Stimulated activated effector memory CD8-positive, alpha-beta T cell treated with anti-CD3 and anti-CD28 coated beads, Interleukin-12 subunit alpha, Interleukin-12 subunit beta, amount 100 ng/mL, for 72 hours (primary cell): ENCODE data around the gene PDLIM7.
A peak's percentile ranks its signal among the peaks of the same experiment; 100 is the strongest.

Experiments used
- ATAC-seq: fragments of 150-1000 bp; cut with Tn5 transposase; 2 replicates; pipeline ENCODE4 v1.10.0; 2021
- DNase-seq, 2 donors: peaks; one replicate each; pipeline ENCODE4 v3.0.0; 2021 to 2022; ENCODE audit warnings: low spot score in 2 of 2
- H3K27ac Mint-ChIP-seq: one replicate; pipeline ENCODE4 v1.8.0; 2022; ENCODE audit warnings: mild to moderate bottlenecking, mixed read lengths
- H3K36me3 Mint-ChIP-seq: one replicate; pipeline ENCODE4 v1.8.0; 2022; ENCODE audit warnings: mild to moderate bottlenecking, mixed read lengths
- H3K4me1 Mint-ChIP-seq: one replicate; pipeline ENCODE4 v1.8.0; 2022; ENCODE audit warnings: mixed read lengths
- H3K4me3 Mint-ChIP-seq: one replicate; pipeline ENCODE4 v1.8.0; 2022; ENCODE audit warnings: mild to moderate bottlenecking, mixed read lengths
- H3K9me3 Mint-ChIP-seq: one replicate; pipeline ENCODE4 v1.8.0; 2022; ENCODE audit warnings: mixed read lengths

PDLIM7 gene

GRCh38 chr5:177478711-177479646 is 18.4 kb downstream of the PDLIM7 start:
- DNase-seq = peak in 1 of 2 donors; percentile 66
- peak overlapping the region; percentile 42 for H3K4me3 Mint-ChIP-seq
- peaks cover 49% of the 10 kb centered on the region for H3K4me1 Mint-ChIP-seq

GRCh38 chr5:177477701-177478477 is 19.5 kb downstream of the PDLIM7 start:
- no peak overlapping the region for H3K4me3 Mint-ChIP-seq
- H3K36me3 Mint-ChIP-seq = peaks cover 23% of the 10 kb centered on the region
- H3K9me3 Mint-ChIP-seq = no peaks in the 10 kb centered on the region
- ATAC-seq (no peak), DNase-seq (no peak)
- peak overlapping the region; percentile 98 for H3K27ac Mint-ChIP-seq
- H3K4me1 Mint-ChIP-seq = peaks cover 53% of the 10 kb centered on the region

More at GRCh38 chr5:177478711-177479646, 18.4 kb downstream of the PDLIM7 start:
- peak; percentile 75 for ATAC-seq
- Mint-ChIP-seq H3K9me3 (no peaks in the 10 kb centered on the region), H3K36me3 (peaks cover 27% of the 10 kb centered on the region), H3K27ac (peak overlapping the region; percentile 98)

DNA sequence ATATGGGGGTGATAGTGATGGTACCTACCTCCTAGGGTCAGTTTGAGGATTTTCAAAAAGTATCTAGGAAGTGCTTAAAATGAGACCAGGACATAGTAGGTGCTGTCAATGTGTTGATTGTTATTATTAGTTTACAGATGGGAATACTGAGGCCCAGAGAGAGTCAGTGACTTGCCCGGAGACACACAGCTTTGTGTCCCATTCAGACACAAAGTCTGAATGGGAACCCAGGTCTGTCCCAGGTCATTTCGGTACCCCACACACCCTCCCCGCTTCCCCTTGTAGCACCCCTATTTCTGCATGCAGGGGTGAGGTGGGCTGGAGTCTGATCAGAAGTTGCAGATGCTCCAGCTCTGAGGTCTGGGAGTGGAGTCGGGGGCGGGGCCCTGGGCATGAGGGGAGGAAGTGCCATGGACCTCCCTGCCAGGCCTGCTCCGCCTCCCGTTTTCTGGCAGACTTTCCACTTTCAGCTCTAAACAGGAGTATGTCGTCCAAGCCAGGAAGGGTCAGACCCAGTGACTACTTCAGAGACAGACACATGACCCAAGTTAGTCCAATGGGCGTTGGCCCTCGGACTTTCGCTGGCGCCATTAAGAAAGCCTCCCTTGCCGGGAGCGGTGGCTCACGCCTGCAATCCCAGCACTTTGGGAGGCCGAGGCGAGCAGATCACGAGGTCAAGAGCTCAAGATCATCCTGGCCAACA is 20.7 kb downstream of the PDLIM7 start:
- H3K9me3 Mint-ChIP-seq = no peaks in the 10 kb centered on the region

DNA sequence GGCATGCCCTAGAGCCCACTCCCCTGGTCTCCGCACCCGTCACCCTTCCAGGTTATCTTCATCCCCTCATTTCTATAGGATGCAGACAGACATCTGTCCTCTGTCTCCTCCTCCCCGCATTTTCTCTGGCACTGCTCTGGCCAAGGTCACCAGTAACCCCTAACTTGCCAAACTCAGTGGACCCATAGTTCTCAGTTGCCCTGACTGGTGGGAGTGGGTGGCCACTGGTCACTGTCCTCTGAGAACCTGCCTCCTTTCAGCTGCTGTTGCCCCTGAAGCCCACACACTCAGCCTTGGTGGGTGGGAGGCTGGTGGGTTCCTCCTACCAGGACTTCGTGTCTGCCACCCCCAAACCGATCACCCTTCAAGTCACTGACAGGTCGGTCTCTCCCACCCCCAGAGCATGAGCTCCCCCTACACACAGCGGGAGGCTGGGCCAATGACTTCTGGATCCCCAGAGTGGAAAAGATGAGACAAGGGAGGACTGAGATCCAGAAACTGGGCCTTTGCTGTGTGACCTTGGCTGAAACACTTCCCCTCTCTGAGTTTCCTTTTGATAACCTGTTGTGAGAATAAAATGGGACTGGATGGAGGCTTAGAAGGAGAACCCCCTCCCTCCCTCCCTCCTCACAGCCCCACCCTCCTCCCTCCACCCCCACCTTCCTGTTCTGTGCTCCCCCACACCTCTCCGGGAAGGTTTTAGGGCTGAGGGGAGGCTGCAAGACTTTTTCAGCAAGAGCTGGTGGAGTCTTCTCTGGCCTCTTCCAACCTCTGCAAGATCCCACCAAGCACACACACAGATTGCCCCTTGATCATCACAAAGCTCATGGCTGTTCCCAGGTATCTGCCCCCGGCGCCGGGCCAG is 21.6 kb downstream of the PDLIM7 start:
- H3K4me1 Mint-ChIP-seq = peaks cover 69% of the 10 kb centered on the region
- peak overlapping the region; percentile 69 for H3K27ac Mint-ChIP-seq
- peaks cover 25% of the 10 kb centered on the region for H3K36me3 Mint-ChIP-seq
- DNase-seq = no peak
- ATAC-seq = no peak
- no peaks in the 10 kb centered on the region for H3K9me3 Mint-ChIP-seq
- H3K4me3 Mint-ChIP-seq = peak overlapping the region; percentile 79

More for the DNA sequence above, 20.7 kb downstream of the PDLIM7 start:
- ATAC-seq (no peak), DNase-seq (no peak)
- H3K27ac Mint-ChIP-seq = peak overlapping the region; percentile 69
- peak overlapping the region; percentile 21 for H3K4me3 Mint-ChIP-seq
- peaks cover 19% of the 10 kb centered on the region for H3K36me3 Mint-ChIP-seq
- H3K4me1 Mint-ChIP-seq = peaks cover 60% of the 10 kb centered on the region

- Mint-ChIP-seq H3K27ac (peak overlapping the region; percentile 93), H3K4me1 (peaks cover 75% of the 10 kb centered on the region), H3K4me3 (peak overlapping the region; percentile 79), H3K9me3 (no peaks in the 10 kb centered on the region), H3K36me3 (peaks cover 25% of the 10 kb centered on the region)
- ATAC-seq (no peak), DNase-seq (no peak)
Measured at GRCh38 chr5:177474846-177475562, 22.4 kb downstream of the PDLIM7 start.

DNA sequence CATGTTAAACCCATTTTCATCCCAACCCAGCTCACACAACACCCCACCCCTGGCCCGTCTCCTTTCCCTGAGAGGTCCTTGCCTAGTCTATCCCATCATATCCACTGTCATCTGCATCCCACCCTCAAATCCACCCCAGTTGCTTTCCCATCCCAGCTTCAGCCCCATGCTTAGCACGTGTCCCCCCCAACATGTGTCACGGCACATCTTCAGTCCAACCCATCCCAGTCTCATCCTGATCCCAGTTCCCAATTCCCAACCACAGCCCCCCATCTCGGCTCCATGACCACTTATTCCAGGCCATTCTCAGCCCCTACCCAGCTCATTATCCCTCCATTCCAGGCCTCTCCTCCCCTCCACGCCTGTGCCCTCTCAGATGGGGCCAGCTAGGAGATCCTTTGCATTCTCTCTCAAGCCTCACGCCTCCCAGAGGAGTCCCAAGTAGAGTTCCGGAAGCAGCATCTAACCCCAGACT is 23.4 kb downstream of the PDLIM7 start:
- Mint-ChIP-seq H3K4me1 (peaks cover 75% of the 10 kb centered on the region), H3K9me3 (no peaks in the 10 kb centered on the region), H3K27ac (peak overlapping the region; percentile 93), H3K36me3 (peaks cover 15% of the 10 kb centered on the region), H3K4me3 (peak overlapping the region; percentile 79)
- DNase-seq (no peak), ATAC-seq (no peak)

- peak within 1 kb of the TSS; percentile 93 for H3K27ac Mint-ChIP-seq
- peak within 1 kb of the TSS; percentile 79 for H3K4me3 Mint-ChIP-seq
- peak; percentile 22 for ATAC-seq
Measured at GRCh38 chr5:177473443-177474001, 23.9 kb downstream of the PDLIM7 start, which contains the start of gene DBN1. DBN1 (minus strand) TSS chr5:177473634; CDS start chr5:177473521, 113 bp downstream.

GRCh38 chr5:177472460-177473442 is 24.7 kb downstream of the PDLIM7 start:
- ATAC-seq (peak; percentile 81), DNase-seq (peak; percentile 63 to 86)
- Mint-ChIP-seq H3K27ac (peak overlapping the region; percentile 86), H3K4me1 (peaks cover 73% of the 10 kb centered on the region), H3K36me3 (peaks cover 17% of the 10 kb centered on the region), H3K9me3 (no peaks in the 10 kb centered on the region), H3K4me3 (peak overlapping the region; percentile 79)

More at GRCh38 chr5:177473443-177474001, 23.9 kb downstream of the PDLIM7 start, which contains the start of gene DBN1:
- H3K36me3 Mint-ChIP-seq = peaks cover 13% of the 10 kb centered on the region
- no peaks in the 10 kb centered on the region for H3K9me3 Mint-ChIP-seq
- H3K4me1 Mint-ChIP-seq = peaks cover 75% of the 10 kb centered on the region
- no peak for DNase-seq

DNA sequence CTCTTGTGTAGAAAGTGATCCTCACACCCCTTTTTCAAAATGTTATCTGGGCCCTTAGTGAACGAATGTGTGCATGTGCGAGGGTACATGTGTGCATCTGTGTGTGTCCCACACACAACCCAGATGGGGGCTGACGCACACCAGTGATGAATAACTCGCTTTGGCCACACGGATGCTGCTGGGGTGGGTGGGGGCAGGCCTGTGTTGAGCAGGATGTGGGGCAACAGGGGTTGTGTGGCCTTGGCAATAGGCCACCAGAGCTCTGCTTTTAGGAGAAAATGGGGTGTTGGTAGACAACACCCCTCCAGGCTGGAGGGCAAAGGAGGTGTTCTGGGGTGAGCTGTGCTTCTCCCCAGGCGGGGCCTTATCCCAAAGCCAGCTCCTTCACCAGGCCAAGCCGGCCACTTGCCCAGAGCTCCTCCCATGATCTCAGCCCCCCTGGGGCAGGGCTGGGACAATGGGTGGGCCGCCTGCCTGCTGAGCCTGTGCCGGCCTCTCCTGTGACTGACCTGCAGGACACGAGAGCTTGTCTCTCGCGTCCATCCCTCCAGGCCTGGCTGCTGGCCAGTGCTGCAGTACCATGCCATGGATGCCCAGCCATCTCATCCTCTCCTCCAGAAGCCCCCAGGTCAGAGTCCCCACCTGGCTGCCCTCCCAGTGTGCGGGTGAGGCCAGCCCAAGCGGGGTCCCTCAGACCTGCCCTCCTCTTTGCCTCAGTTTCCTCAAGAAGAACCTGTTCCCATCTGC is 25.6 kb downstream of the PDLIM7 start:
- Mint-ChIP-seq H3K4me1 (peaks cover 77% of the 10 kb centered on the region), H3K27ac (peak overlapping the region; percentile 86), H3K9me3 (no peaks in the 10 kb centered on the region), H3K36me3 (peaks cover 26% of the 10 kb centered on the region), H3K4me3 (peak overlapping the region; percentile 79)
- ATAC-seq = peak; percentile 81
- DNase-seq = peak in 1 of 2 donors; percentile 71

- Mint-ChIP-seq H3K4me3 (peak overlapping the region; percentile 79), H3K27ac (peak overlapping the region; percentile 89), H3K9me3 (no peaks in the 10 kb centered on the region), H3K4me1 (peaks cover 71% of the 10 kb centered on the region), H3K36me3 (peaks cover 32% of the 10 kb centered on the region)
- DNase-seq = no peak
- no peak for ATAC-seq
Measured at GRCh38 chr5:177470759-177471536, 26.5 kb downstream of the PDLIM7 start.
